GM11168 (cell line): Measurements from ENCODE around the gene DFFB.
"Not testable (repeated sequence)": the region's sequence is repeated elsewhere in the genome, so short reads cannot be mapped to it uniquely, and the experiment has no call there.

Experiments used
- in situ Hi-C: fragments of 300-500 bp; cut with MboI; formaldehyde crosslinking; loops from one replicate; pipeline ENCODE4 v1.12.0; 2022; ENCODE audit warnings: low sequenced_read_pairs; ENCODE audit not compliant: unreplicated experiment

The DFFB gene

GRCh38 chr1:3856923-3857790, at the start of gene DFFB, which contains the start of gene CEP104:
TSS of gene DFFB (plus strand) at chr1:3857476. CDS start at chr1:3857604, 128 bp downstream.
TSS of gene CEP104 (minus strand) at chr1:3857211. CDS start at chr1:3852407, 4,804 bp downstream.
- in situ Hi-C loops, result no loop called here

- in situ Hi-C loops, result no loop called here
Measured at GRCh38 chr1:3807769-3808168, 49.5 kb upstream of the DFFB start.

GRCh38 chr1:3809680-3810079, 47.6 kb upstream of the DFFB start:
- in situ Hi-C loops, result no loop called here

- in situ Hi-C loops, result not testable (repeated sequence)
Measured at GRCh38 chr1:3810149-3810761, 47.0 kb upstream of the DFFB start.

- in situ Hi-C loops, result no loop called here
Measured at GRCh38 chr1:3811595-3811911, 45.7 kb upstream of the DFFB start.

- in situ Hi-C loops, result no loop called here
Measured at GRCh38 chr1:3814065-3814464, 43.2 kb upstream of the DFFB start.

- in situ Hi-C loops, result no loop called here
Measured at GRCh38 chr1:3814771-3815561, 42.3 kb upstream of the DFFB start.

- in situ Hi-C loops, result no loop called here
Measured at GRCh38 chr1:3816331-3817137, 40.7 kb upstream of the DFFB start.

GRCh38 chr1:3817138-3817740, 40.0 kb upstream of the DFFB start:
- in situ Hi-C loops, result no loop called here

- in situ Hi-C loops, result no loop called here
Measured at GRCh38 chr1:3817821-3818597, 39.3 kb upstream of the DFFB start.

GRCh38 chr1:3819771-3820200, 37.5 kb upstream of the DFFB start:
- in situ Hi-C loops, result no loop called here

GRCh38 chr1:3820316-3820715, 37.0 kb upstream of the DFFB start:
- in situ Hi-C loops, result no loop called here

GRCh38 chr1:3821004-3821403, 36.3 kb upstream of the DFFB start:
- in situ Hi-C loops, result no loop called here

- in situ Hi-C loops, result no loop called here
Measured at GRCh38 chr1:3821447-3821846, 35.8 kb upstream of the DFFB start.

GRCh38 chr1:3821908-3822307, 35.4 kb upstream of the DFFB start:
- in situ Hi-C loops, result no loop called here

GRCh38 chr1:3822421-3822820, 34.9 kb upstream of the DFFB start:
- in situ Hi-C loops, result no loop called here

GRCh38 chr1:3824650-3825049, 32.6 kb upstream of the DFFB start:
- in situ Hi-C loops, result no loop called here

GRCh38 chr1:3825356-3825755, 31.9 kb upstream of the DFFB start:
- in situ Hi-C loops, result no loop called here

GRCh38 chr1:3827813-3828307, 29.4 kb upstream of the DFFB start:
- in situ Hi-C loops, result no loop called here
